Measurements from ENCODE around the gene AEBP2. TPM values are rescaled to one million over a fixed set of nuclear protein-coding genes. Genes with fewer than 3 reads are reported as not detected.

Gene AEBP2
- polyA plus RNA-seq, 4 donors: 49.8 to 63.3 (median 57.1) TPM

DNA sequence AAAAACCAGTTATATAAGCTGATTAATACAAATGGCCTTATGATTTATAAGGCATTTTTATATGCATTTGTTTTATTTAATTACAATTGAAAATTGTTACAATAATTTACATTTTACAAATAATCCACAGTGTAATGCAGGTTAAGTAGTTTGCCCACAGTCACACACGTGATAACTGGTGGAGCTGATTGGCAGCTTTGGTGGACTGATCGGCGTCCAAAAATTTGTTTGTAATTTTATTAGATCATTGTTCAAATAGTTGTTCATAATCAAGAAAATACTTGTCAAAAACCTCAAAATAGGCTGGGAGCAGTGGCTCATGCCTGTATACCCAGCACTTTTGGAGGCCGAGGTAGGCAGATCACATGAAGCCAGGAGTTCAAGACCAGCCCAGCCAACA is 59.7 kb downstream of the AEBP2 start:
- DNase-seq (ENCODE audit: low read depth in 4 of 4, low spot score in 2 of 4): no peak

DNA sequence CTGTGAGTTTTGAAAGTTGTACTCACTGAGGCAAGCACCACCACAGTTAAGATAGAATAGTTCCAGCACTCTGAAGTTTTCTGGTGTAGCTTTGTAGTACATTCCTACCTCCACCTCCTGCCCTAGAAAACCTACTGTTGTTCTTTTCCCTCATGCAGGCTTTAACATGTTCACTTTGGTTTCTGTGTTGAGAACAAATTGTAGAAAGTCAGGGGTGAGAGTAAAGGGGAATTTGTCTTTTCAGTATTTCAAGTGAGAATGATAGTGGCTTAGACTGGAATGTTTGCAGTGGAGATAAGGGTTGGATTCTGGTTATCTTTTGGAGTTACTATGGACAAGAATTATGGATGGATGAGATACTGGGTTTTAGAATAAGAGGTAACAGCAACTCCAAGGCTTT is 67.2 kb downstream of the AEBP2 start:
- DNase-seq (ENCODE audit: low read depth in 4 of 4, low spot score in 2 of 4): no peak

DNA sequence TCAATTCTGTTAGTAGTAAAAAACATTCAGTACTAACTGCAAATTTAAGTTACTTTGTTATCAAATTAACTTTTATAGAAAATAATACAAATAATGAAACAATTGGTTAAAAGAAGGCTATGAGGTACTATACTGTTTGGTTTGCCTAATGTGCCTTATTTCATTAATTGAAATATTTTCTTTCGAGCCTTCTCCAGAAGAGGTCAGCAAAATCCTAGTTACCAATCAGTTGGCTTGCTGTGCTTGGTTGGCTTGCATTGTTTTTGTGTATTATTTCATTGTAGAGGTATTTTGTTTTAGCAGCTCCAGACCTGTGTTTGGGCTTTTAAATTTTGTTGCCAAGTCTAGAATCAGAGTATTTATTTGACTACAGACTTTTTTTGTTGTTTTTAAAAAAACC is 68.5 kb downstream of the AEBP2 start:
- DNase-seq (ENCODE audit: low read depth in 4 of 4, low spot score in 2 of 4): no peak

DNA sequence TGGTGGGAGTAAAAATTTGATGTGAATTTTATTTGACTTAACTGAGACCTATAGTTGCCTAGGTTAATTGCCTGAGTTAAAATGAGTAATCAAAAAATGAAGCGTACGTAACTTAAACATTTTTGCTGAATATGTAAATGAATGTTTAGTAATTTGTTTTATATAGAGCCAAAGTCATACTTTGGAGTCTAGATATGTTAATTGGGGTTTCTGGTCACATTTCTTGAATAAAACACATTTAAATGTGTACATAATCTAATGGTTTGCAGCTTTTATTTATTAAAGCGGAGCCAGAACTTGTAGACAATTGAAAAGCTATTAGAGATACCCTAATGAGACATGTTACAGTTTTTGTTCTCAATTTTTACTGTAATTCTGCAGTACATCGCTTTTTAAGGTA is 71.2 kb downstream of the AEBP2 start:
- DNase-seq (ENCODE audit: low read depth in 4 of 4, low spot score in 2 of 4): no peak

DNA sequence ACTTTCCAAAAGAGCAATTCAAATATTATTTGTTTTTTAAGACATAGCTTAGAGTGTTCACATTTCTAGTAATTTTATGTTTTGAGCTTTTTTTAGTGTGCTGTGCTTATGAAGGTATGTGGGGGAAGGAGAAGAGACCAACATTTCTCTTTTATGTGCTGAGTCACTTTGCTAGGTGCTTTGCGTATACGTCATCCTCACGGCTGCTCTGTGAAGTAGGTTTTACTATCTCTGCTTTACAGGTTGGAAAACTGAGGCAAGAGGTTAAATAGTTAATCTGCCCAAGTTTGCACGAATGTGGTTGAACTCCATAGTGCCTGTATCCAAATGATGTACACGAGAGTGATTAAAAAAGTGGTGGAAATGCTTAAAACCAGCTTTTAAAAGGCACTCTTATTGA is 75.9 kb downstream of the AEBP2 start:
- no peak for DNase-seq (ENCODE audit: low read depth in 4 of 4, low spot score in 2 of 4)

DNA sequence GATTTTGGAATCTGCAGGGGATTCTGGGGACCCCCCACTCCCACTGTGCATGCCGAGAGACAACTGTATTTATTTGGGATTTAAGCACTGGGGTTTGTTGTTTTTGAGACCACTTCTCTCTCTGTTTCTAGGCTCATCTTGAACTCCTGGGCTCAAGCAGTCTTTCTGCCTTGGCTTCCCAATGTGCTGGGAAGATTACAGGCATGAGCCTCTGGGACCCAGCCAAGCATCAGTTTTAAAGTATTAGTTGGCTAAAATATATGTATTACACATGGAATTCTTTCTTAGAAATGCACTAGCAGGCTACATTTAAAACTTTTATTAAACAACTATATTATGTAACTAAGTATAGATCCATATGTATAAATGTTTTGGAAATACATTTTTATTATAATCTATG is 78.3 kb downstream of the AEBP2 start:
- DNase-seq (ENCODE audit: low read depth in 4 of 4, low spot score in 2 of 4): no peak

DNA sequence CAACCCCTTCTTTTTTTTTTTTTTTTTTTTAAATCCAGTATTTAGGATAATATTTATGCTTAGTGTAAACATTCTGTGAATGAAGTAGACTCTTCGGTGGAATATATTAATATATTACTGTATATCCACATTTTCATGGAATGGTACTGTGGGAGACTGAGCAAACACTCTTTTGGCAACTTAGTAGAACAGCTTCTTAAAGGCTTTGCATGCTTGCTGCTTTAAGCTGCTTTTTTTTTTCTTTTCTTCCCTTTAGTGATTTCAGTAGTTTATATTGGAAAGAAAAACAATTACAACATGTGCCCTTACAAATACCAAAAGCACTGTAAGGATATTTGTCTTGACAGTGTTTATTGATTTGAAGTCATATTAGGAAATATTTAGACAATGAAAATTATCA is 78.9 kb downstream of the AEBP2 start:
- no peak for DNase-seq (ENCODE audit: low read depth in 4 of 4, low spot score in 2 of 4)

DNA sequence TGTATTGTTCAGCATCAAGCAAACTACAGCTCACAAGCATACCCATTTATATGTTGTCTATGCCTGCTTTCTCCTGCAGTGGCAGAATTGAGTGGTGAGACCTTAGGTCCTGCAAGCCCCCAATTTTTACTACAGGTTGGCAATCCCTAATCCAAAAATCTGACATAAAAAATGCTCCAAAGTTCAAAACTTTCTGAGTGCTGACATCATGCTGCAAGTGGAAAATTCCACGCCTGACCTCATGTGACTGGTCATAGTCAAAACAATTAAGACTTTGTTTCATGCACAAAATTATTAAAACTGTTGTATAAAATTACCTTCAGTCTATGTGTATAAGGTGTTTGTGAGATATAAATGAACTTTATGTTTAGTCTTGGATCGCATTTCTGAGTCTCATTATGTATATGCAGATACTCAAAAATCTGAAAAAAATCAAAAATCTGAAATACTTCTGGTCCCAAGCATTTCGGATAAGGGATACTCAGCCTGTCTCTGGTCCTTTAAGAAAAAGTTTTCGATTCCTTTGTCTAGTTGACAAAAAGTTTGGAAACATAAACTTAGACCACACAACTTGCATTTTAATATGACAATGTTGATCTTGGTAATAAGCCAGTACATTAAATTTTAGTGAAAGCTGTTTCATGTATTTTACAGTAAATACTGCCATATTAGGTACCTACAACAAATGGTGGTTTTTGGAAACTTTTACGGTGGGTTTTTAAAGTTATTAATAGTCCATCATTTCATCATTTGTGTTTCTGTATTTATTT is 81.5 kb downstream of the AEBP2 start:
- DNase-seq (ENCODE audit: low read depth in 4 of 4, low spot score in 2 of 4): no peak

DNA sequence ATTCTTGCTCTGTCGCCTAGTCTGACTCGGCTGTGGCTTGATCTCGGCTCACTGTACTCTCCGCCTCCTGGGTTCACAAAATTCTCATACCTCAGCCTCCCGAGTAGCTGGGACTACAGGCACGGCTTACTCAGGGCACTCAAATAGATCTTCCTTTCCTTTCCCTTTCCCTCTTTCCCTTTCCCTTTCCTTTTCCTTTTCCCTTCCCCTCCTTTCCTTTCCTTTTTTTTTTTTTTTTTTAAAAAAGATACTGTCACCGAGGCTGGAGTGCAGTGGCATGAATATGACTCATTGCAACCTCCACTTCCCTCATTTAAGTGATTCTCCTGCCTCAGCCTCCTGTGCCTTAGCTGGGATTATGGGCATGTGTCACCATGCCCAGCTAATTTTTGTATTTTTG is 86.0 kb downstream of the AEBP2 start:
- DNase-seq (ENCODE audit: low read depth in 4 of 4, low spot score in 2 of 4): no peak

DNA sequence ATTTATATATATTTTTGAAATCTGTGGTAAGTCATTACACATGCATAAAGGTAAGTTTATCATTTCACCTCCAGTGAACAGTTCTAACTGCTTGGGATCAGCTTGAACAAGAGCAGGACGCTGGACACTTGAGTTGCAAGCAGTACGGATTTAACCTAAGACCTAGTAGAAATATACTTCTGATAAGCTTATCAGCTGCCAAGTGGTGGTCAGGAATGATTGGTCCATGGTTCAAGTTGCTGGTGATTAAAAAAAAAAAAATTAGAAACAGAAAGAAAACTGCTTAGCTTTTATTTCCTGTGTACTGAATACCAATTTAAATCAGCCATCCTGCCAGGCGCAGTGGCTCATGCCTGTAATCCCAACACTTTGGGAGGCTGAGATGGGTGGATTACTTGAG is 88.6 kb downstream of the AEBP2 start:
- no peak for DNase-seq (ENCODE audit: low read depth in 4 of 4, low spot score in 2 of 4)

DNA sequence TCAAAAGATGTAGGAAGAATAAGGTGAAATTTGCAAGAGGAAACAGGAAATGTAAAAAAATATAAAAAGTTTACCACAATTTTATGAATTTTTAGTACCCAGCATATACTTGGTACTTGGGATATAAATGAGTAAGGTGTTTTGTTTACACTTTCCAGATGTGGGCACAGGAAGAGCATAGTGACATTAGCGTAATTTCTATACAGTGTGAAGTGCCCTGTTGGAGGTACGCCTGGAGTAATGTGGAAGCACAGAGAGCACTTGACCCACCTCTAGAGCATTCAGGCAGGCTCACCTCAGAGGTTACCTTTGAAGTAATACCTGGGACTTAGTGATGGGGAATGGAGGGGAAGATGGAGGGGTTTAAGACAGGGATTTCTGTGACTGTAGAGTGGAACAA is 89.5 kb downstream of the AEBP2 start:
- DNase-seq (ENCODE audit: low read depth in 4 of 4, low spot score in 2 of 4): no peak

DNA sequence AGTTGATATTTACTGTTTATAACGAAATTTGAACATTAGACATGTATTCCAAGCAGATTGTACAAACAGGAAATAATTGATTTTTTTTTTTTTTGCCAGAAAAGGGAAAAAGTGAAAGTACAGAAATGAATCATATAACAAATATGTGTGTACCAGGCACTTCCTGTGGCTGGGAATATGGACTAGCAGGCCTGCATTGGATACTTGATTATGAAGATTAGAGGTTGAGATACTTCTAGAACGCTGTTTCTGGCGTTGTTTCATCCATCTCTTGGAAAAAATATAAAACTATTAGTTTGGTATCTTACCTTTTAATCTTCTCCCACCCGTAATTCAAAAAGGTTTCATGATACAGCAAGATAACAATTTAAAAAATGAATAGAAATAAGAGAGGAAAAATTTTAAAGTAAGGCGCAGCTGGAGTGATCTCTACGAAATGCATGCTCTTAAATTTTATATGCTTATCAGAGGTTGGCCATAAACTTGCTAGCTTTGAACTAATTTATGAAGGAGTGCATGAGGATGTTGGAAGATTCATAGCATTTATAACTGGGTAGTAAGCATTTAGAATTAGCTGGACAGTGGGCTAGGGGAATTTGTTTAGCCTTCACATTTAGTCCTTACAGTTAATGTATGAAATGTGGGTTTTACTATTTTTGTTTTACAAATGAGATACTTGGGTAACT is 90.8 kb downstream of the AEBP2 start:
- no peak for DNase-seq (ENCODE audit: low read depth in 4 of 4, low spot score in 2 of 4)

DNA sequence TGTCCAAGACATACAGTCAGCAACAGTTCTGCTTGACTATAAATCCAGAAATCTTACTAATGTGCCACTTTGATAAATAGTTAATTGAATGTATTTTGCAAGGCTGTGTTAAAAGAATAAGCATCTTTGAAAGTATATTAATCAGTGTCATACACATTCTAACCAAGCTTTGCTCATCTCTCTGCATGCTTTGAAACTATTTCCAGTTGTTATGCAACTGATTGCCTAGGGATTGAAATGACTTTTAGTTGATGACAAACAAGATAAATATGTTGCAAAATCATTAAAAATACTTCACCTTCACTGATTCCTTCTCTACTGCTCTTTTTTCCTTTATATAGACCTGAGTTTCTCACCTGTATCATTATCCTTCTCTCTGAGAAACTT is 91.3 kb downstream of the AEBP2 start:
- no peak for DNase-seq (ENCODE audit: low read depth in 4 of 4, low spot score in 2 of 4)

DNA sequence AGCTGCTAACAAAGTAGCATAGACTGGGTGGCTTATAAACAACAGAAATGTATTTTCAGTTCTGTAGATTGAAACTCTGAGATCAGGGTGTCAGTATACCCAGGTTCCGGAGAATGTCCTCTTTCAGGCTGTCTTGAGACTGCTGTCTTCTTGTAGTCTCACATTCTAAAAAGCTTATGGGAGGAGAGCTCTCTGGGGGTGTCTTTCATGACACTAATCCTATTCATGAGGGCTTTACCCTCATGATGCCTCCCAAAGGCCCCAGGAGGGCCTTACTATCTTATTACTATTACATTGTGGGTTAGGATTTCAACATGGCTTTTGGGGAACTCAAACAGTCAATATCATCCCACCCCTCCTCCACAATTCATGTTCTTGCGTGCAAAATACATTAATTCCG is 94.3 kb downstream of the AEBP2 start:
- DNase-seq (ENCODE audit: low read depth in 4 of 4, low spot score in 2 of 4): no peak

DNA sequence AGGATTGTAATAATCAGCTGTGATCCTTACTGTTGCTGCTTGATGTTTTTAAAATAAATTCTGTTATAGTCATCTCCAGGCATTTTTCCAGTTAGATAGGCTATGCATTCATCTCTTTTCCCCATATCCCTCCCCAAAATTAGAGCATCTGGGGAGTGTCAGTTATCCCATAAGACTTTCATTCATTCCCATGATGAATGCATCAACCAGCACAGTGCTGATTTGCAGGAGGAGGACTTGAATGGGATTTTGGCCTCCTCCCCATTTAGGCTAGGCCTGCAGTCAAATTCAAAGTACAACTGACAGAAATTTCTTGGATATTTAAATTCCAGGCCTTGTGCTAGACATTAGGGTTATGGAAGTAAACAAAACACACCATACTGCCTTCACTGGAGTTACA is 99.8 kb downstream of the AEBP2 start:
- no peak for DNase-seq (ENCODE audit: low read depth in 4 of 4, low spot score in 2 of 4)

DNA sequence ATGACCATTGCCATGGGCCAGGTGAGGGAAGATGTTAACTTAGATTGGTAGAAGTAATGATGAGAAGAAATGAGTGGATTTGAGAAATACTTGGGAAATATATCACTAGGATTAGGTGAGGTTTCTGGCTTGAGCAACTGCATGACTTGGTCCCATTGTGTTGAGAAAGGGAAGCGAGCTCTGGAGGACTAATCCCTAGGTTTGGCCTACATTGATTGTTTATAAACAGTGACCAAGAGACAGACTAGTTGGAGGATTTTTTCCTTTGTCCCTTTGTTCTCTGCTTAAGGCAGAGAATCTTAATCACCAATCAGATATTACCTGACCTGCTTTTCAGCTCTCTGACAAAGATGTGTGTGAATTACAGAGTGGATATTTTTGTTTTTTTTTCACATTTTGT is 100.5 kb downstream of the AEBP2 start:
- no peak for DNase-seq (ENCODE audit: low read depth in 4 of 4, low spot score in 2 of 4)

DNA sequence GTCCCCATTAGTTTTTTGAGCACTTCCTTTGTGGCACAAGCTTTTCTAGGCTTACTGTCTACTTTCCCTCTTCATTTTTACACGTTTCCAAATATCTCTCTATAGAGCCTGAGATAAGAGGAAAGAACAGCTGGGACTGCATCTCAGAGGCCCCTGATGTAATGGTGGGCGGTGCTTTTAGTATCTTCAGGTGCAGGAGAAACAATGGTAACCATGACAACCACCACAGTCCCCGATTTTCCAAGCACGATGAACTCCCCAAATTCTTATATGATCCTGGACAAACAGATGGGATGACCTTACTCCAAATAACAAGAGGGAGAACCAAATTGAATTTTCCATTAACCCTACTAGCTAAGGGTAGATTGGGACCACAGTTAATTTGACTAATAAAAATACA is 103.3 kb downstream of the AEBP2 start:
- no peak for DNase-seq (ENCODE audit: low read depth in 4 of 4, low spot score in 2 of 4)

DNA sequence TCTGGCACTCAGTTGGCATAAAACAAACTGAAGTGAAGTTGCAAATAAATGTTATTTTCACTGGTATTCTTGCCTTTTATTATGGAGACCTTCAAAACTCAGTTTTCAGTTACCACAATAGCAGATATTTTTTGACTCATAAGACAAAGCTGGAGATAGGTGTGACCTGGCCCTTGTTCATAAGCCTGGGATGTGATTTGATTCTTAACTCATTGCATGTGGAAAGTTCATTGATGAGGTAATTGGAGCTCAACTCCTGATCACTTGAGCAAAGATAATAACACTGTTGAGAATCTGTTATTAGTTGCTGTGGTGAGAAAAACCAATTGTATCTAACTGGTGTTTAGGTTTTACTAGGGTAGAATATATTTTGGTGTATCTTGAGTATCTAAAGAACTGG is 105.1 kb downstream of the AEBP2 start:
- no peak for DNase-seq (ENCODE audit: low read depth in 4 of 4, low spot score in 2 of 4)

DNA sequence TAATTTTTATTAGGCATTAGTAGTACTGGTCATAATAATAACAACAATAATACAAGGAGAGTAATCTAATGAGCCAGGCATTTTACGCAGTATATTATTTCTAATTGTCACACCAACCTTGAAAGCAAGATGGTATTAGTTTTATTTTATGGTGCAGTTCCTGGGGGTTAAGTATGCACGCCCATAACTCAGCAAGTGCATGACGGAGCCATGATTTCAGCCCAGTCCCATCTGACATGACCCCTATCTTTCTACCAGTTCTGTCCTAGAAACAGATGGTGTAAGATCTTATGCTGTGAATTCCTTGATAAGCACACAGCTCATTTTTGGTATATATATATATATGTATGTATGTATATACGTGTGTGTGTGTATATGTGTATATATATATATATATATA is 106.0 kb downstream of the AEBP2 start:
- no peak for DNase-seq (ENCODE audit: low read depth in 4 of 4, low spot score in 2 of 4)

DNA sequence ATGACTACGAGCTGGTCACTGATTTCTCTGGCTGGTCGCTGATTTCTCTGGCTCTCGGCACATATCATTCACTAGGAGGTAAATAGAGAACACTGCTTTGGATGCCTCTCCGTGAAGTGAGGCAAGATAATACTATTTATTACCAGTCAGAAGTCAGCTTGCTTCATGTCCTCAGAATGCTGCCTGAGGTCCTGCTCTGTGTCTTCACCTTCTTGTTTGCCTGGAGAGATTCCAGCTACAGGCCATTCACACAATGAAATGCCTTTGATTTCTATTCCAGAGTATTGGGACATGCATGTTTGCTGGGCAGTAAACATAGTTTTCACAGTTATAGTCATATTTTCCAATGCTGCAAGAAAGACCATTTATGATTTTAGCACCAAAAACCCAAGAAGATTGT is 106.7 kb downstream of the AEBP2 start:
- DNase-seq (ENCODE audit: low read depth in 4 of 4, low spot score in 2 of 4): no peak

DNA sequence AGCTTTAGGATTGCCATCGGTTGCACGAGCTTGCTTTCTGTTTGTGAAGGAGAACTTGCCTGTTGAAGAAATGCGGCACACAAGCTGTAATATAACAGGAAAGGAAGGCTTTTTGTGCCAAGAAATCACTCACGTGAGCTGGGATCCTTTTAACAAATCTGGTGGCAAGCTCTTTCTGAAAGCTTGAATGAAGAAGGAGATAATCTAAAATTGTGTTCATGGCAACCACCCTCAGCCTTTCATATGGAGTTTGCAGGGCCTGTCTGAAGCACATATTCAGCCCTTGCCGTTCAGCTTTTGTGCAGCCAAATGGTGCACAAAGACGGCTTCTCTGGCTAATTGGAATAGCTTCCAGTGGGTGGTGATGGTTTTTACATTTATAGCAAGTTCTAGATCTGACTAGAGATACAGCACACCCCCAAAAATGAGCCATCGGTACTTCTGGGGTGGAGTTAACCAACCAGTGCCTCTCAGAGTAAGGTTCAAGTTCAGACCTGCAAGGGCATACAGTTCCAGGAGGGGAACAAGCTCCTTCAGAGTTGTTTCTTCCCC is 107.4 kb downstream of the AEBP2 start:
- DNase-seq (ENCODE audit: low read depth in 4 of 4, low spot score in 2 of 4): no peak

DNA sequence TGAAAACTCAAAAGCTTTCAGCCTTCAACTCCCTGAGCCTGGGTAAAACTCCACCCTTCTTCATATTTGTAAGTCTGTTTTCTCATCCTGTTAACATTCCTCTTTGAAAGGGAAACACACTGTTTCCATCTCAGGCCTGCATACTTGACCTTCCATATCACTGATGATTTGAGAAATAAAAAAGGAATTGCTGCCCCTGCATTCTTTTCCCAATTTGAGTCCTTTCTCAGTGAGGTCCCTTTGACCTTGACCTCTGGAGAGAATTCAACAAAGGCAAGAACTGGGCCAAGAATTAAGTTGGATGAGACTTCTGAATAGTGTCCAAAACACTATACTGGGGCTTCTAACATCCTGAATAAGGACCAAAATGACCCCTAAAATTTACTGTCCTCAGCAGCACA is 108.0 kb downstream of the AEBP2 start:
- DNase-seq (ENCODE audit: low read depth in 4 of 4, low spot score in 2 of 4): peak in 3 of 4 donors; percentile 68 to 74 (median 68)

All from left renal cortex interstitium (tissue), 4 donors.